ENCODE data around the gene KCNQ1. TPM values are rescaled to one million over a fixed set of nuclear protein-coding genes. Genes with fewer than 3 reads are reported as not detected.

The KCNQ1 gene
- total and polyA plus RNA-seq, 9 of the 15 experiments (the other 6 are each of a cell fraction or from before 2014, with no cell fraction given), result 0.44 TPM; not detected in 8

DNA sequence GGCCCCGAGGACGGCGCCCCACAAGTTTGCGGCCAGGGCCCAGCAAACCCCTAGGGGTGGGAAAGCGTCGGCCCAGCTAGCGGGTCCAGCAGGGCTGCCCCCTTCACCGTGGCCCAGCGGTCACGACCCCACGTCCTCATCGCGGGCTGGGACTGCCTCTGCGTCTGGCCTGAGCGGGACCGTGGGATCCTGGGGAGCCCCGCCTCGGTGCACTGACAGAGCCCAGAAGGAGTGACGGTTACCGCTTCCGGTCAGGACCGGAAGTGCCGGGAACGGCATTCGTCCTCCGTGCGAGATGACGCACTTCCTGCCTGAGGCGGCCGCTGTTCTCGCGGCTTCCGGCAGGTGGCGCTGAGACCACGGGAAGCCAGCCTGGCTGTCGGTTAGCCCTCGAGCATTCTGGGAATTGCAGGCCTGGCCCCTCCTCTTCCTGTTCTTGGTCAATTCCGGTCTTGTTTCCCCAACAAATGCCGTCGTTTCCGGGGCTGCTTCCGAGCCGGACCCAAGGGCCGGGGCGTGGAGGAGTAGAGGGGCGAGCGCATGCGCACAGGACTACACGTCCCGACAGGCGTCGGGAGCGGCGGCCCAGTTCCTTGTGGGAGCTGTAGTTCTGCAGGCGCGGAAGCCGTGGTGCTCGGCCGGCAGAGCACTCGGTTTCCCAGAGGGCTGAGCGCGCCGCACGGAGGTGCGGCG, 44.6 kb upstream of the KCNQ1 start, which contains the start of gene TSSC4 (continued):
- no peak for TF ChIP-seq PRDM10 (IDR thresholded peaks at IDR 0.05; ENCODE audit: partially characterized antibody)
- no peak for TF ChIP-seq ZBTB8A (IDR thresholded peaks at IDR 0.05; ENCODE audit: partially characterized antibody)
- TF ChIP-seq, protein P1, sequence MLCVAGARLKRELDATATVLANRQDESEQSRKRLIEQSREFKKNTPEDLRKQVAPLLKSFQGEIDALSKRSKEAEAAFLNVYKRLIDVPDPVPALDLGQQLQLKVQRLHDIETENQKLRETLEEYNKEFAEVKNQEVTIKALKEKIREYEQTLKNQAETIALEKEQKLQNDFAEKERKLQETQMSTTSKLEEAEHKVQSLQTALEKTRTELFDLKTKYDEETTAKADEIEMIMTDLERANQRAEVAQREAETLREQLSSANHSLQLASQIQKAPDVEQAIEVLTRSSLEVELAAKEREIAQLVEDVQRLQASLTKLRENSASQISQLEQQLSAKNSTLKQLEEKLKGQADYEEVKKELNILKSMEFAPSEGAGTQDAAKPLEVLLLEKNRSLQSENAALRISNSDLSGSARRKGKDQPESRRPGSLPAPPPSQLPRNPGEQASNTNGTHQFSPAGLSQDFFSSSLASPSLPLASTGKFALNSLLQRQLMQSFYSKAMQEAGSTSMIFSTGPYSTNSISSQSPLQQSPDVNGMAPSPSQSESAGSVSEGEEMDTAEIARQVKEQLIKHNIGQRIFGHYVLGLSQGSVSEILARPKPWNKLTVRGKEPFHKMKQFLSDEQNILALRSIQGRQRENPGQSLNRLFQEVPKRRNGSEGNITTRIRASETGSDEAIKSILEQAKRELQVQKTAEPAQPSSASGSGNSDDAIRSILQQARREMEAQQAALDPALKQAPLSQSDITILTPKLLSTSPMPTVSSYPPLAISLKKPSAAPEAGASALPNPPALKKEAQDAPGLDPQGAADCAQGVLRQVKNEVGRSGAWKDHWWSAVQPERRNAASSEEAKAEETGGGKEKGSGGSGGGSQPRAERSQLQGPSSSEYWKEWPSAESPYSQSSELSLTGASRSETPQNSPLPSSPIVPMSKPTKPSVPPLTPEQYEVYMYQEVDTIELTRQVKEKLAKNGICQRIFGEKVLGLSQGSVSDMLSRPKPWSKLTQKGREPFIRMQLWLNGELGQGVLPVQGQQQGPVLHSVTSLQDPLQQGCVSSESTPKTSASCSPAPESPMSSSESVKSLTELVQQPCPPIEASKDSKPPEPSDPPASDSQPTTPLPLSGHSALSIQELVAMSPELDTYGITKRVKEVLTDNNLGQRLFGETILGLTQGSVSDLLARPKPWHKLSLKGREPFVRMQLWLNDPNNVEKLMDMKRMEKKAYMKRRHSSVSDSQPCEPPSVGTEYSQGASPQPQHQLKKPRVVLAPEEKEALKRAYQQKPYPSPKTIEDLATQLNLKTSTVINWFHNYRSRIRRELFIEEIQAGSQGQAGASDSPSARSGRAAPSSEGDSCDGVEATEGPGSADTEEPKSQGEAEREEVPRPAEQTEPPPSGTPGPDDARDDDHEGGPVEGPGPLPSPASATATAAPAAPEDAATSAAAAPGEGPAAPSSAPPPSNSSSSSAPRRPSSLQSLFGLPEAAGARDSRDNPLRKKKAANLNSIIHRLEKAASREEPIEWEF (CRISPR knock-in tag; IDR thresholded peaks at IDR 0.05), result peak; percentile 26; the same call in 1 of the 2 replicates
- TF ChIP-seq, protein P2, sequence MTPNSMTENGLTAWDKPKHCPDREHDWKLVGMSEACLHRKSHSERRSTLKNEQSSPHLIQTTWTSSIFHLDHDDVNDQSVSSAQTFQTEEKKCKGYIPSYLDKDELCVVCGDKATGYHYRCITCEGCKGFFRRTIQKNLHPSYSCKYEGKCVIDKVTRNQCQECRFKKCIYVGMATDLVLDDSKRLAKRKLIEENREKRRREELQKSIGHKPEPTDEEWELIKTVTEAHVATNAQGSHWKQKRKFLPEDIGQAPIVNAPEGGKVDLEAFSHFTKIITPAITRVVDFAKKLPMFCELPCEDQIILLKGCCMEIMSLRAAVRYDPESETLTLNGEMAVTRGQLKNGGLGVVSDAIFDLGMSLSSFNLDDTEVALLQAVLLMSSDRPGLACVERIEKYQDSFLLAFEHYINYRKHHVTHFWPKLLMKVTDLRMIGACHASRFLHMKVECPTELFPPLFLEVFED (CRISPR knock-in tag; conservative IDR thresholded peaks at IDR 0.05), result 0 out of 2 replicates have a peak, but pooled peaks have one; percentile 21
- no peak for TF ChIP-seq KHSRP (IDR thresholded peaks at IDR 0.05)
- TF ChIP-seq, protein P3, sequence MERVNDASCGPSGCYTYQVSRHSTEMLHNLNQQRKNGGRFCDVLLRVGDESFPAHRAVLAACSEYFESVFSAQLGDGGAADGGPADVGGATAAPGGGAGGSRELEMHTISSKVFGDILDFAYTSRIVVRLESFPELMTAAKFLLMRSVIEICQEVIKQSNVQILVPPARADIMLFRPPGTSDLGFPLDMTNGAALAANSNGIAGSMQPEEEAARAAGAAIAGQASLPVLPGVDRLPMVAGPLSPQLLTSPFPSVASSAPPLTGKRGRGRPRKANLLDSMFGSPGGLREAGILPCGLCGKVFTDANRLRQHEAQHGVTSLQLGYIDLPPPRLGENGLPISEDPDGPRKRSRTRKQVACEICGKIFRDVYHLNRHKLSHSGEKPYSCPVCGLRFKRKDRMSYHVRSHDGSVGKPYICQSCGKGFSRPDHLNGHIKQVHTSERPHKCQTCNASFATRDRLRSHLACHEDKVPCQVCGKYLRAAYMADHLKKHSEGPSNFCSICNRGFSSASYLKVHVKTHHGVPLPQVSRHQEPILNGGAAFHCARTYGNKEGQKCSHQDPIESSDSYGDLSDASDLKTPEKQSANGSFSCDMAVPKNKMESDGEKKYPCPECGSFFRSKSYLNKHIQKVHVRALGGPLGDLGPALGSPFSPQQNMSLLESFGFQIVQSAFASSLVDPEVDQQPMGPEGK (CRISPR knock-in tag; IDR thresholded peaks at IDR 0.05; ENCODE audit: borderline replicate concordance), result 0 out of 2 replicates have a peak, but pooled peaks have one; percentile 16
- no peak for TF ChIP-seq SMARCB1 (IDR thresholded peaks at IDR 0.05; ENCODE audit: insufficient read length, low read depth)
